Measurements from ENCODE around the gene ZDHHC8.

ZDHHC8 gene

GRCh38 chr22:20138868-20139267, 7.3 kb downstream of the ZDHHC8 start:
- Histone ChIP-seq H2BK5ac (ENCODE audit: low read depth, low read length, poor library complexity, severe bottlenecking) (no peak overlapping the region), H3K9ac (ENCODE audit: low read length) (no peak overlapping the region), H3K23ac (ENCODE audit: low read length in 2 of 2) (no peak overlapping the region), H3K4me1 (ENCODE audit: control insufficient read depth, insufficient read depth, low read depth, low read length) (peaks cover 65% of the 10 kb centered on the region), H2AK5ac (ENCODE audit: low read length, severe bottlenecking) (peak overlapping the region; percentile 4), H4K8ac (ENCODE audit: low read length) (no peak overlapping the region), H3K79me1 (replicated peaks; ENCODE audit: low read length, poor library complexity, severe bottlenecking) (peaks cover 48% of the 10 kb centered on the region), H3K4me2 (ENCODE audit: low read length, poor library complexity, severe bottlenecking) (no peak overlapping the region), H2BK120ac (ENCODE audit: low read depth, low read length) (no peak overlapping the region), H3K36me3 (ENCODE audit: control insufficient read depth in 1 of 2, insufficient read depth in 2 of 2, low read depth in 1 of 2, low read length in 2 of 2) (peaks cover 12 to 66% of the 10 kb centered on the region in 2 experiments), H3K14ac (ENCODE audit: low read length in 2 of 2) (no peak overlapping the region), H4K91ac (ENCODE audit: low read length) (no peak overlapping the region), H3K27me3 (ENCODE audit: control insufficient read depth in 1 of 2, insufficient read depth in 1 of 2, low read length in 2 of 2) (no peaks in the 10 kb centered on the region), H3K9me3 (ENCODE audit: control insufficient read depth, low read length) (no peaks in the 10 kb centered on the region), H3K4ac (ENCODE audit: low read depth in 1 of 2, low read length in 2 of 2) (no peak overlapping the region), H3K27ac (ENCODE audit: low read length, poor library complexity, severe bottlenecking) (no peak overlapping the region), H2BK12ac (ENCODE audit: low read length in 2 of 2) (no peak overlapping the region), H2AFZ (ENCODE audit: low read depth, low read length) (no peak overlapping the region), H3K4me3 (ENCODE audit: insufficient read depth in 1 of 2, low read depth in 1 of 2, low read length in 2 of 2) (no peak overlapping the region), H3K18ac (ENCODE audit: low read depth in 1 of 2, low read length in 2 of 2) (no peak overlapping the region), H2BK15ac (ENCODE audit: low read depth, poor library complexity, severe bottlenecking) (no peak overlapping the region)
- WGBS: 95% methylated on average over 16 of the region's 16 CpGs
- no peak for DNase-seq

GRCh38 chr22:20139391-20140106, 7.9 kb downstream of the ZDHHC8 start:
- Histone ChIP-seq H3K79me1 (replicated peaks; ENCODE audit: low read length, poor library complexity, severe bottlenecking) (peaks cover 43% of the 10 kb centered on the region), H2BK120ac (ENCODE audit: low read depth, low read length) (no peak overlapping the region), H2BK15ac (ENCODE audit: low read depth, poor library complexity, severe bottlenecking) (no peak overlapping the region), H3K27me3 (ENCODE audit: control insufficient read depth in 1 of 2, insufficient read depth in 1 of 2, low read length in 2 of 2) (no peaks in the 10 kb centered on the region), H3K4ac (ENCODE audit: low read depth in 1 of 2, low read length in 2 of 2) (no peak overlapping the region), H3K23ac (ENCODE audit: low read length in 2 of 2) (no peak overlapping the region), H2AFZ (ENCODE audit: low read depth, low read length) (no peak overlapping the region), H3K9ac (ENCODE audit: low read length) (no peak overlapping the region), H3K4me1 (ENCODE audit: control insufficient read depth, insufficient read depth, low read depth, low read length) (peaks cover 63% of the 10 kb centered on the region), H2BK12ac (ENCODE audit: low read length in 2 of 2) (no peak overlapping the region), H3K36me3 (ENCODE audit: control insufficient read depth in 1 of 2, insufficient read depth in 2 of 2, low read depth in 1 of 2, low read length in 2 of 2) (peaks cover 14 to 66% of the 10 kb centered on the region in 2 experiments), H4K91ac (ENCODE audit: low read length) (no peak overlapping the region), H4K8ac (ENCODE audit: low read length) (no peak overlapping the region), H3K9me3 (ENCODE audit: control insufficient read depth, low read length) (no peaks in the 10 kb centered on the region), H2AK5ac (ENCODE audit: low read length, severe bottlenecking) (peak overlapping the region; percentile 50), H2BK5ac (ENCODE audit: low read depth, low read length, poor library complexity, severe bottlenecking) (no peak overlapping the region), H3K4me2 (ENCODE audit: low read length, poor library complexity, severe bottlenecking) (no peak overlapping the region), H3K18ac (ENCODE audit: low read depth in 1 of 2, low read length in 2 of 2) (no peak overlapping the region), H3K27ac (ENCODE audit: low read length, poor library complexity, severe bottlenecking) (no peak overlapping the region), H3K14ac (ENCODE audit: low read length in 2 of 2) (no peak overlapping the region), H3K4me3 (ENCODE audit: insufficient read depth in 1 of 2, low read depth in 1 of 2, low read length in 2 of 2) (no peak overlapping the region)
- 97% methylated on average over 36 of the region's 36 CpGs for WGBS
- no peak for DNase-seq

- no peak overlapping the region for H2BK5ac ChIP-seq (ENCODE audit: low read depth, low read length, poor library complexity, severe bottlenecking)
- H3K27ac ChIP-seq (ENCODE audit: low read length, poor library complexity, severe bottlenecking): no peak overlapping the region
- H3K79me1 ChIP-seq (replicated peaks; ENCODE audit: low read length, poor library complexity, severe bottlenecking): peaks cover 45% of the 10 kb centered on the region
- H3K14ac ChIP-seq (ENCODE audit: low read length in 2 of 2): no peak overlapping the region
- peak overlapping the region in 1 of 2 experiments; percentile 25 for H3K4ac ChIP-seq (ENCODE audit: low read depth in 1 of 2, low read length in 2 of 2)
- H2AFZ ChIP-seq (ENCODE audit: low read depth, low read length): no peak overlapping the region
- no peak overlapping the region for H3K4me3 ChIP-seq (ENCODE audit: insufficient read depth in 1 of 2, low read depth in 1 of 2, low read length in 2 of 2)
- DNase-seq: no peak
- H2BK120ac ChIP-seq (ENCODE audit: low read depth, low read length): no peak overlapping the region
- peaks cover 63% of the 10 kb centered on the region for H3K4me1 ChIP-seq (ENCODE audit: control insufficient read depth, insufficient read depth, low read depth, low read length)
- H2BK15ac ChIP-seq (ENCODE audit: low read depth, poor library complexity, severe bottlenecking): no peak overlapping the region
- peaks cover 14 to 69% of the 10 kb centered on the region in 2 experiments for H3K36me3 ChIP-seq (ENCODE audit: control insufficient read depth in 1 of 2, insufficient read depth in 2 of 2, low read depth in 1 of 2, low read length in 2 of 2)
- H3K18ac ChIP-seq (ENCODE audit: low read depth in 1 of 2, low read length in 2 of 2): no peak overlapping the region
- H3K9ac ChIP-seq (ENCODE audit: low read length): no peak overlapping the region
- no peak overlapping the region for H2BK12ac ChIP-seq (ENCODE audit: low read length in 2 of 2)
- no peaks in the 10 kb centered on the region for H3K27me3 ChIP-seq (ENCODE audit: control insufficient read depth in 1 of 2, insufficient read depth in 1 of 2, low read length in 2 of 2)
- no peak overlapping the region for H3K4me2 ChIP-seq (ENCODE audit: low read length, poor library complexity, severe bottlenecking)
- H4K8ac ChIP-seq (ENCODE audit: low read length): no peak overlapping the region
- H3K9me3 ChIP-seq (ENCODE audit: control insufficient read depth, low read length): no peaks in the 10 kb centered on the region
- 96% methylated on average over 11 of the region's 11 CpGs for WGBS
- no peak overlapping the region for H4K91ac ChIP-seq (ENCODE audit: low read length)
- no peak overlapping the region for H3K23ac ChIP-seq (ENCODE audit: low read length in 2 of 2)
- peak overlapping the region; percentile 50 for H2AK5ac ChIP-seq (ENCODE audit: low read length, severe bottlenecking)
Measured at GRCh38 chr22:20140107-20140445, 8.5 kb downstream of the ZDHHC8 start.

- WGBS: 96% methylated on average over 16 of the region's 17 CpGs
- no peak overlapping the region for H4K91ac ChIP-seq (ENCODE audit: low read length)
- H2BK15ac ChIP-seq (ENCODE audit: low read depth, poor library complexity, severe bottlenecking): no peak overlapping the region
- H3K4me2 ChIP-seq (ENCODE audit: low read length, poor library complexity, severe bottlenecking): no peak overlapping the region
- peak overlapping the region; percentile 37 for H2AK5ac ChIP-seq (ENCODE audit: low read length, severe bottlenecking)
- H2AFZ ChIP-seq (ENCODE audit: low read depth, low read length): no peak overlapping the region
- H3K79me1 ChIP-seq (replicated peaks; ENCODE audit: low read length, poor library complexity, severe bottlenecking): peaks cover 45% of the 10 kb centered on the region
- no peak overlapping the region for H3K9ac ChIP-seq (ENCODE audit: low read length)
- no peak overlapping the region for H2BK5ac ChIP-seq (ENCODE audit: low read depth, low read length, poor library complexity, severe bottlenecking)
- H2BK12ac ChIP-seq (ENCODE audit: low read length in 2 of 2): no peak overlapping the region
- H3K14ac ChIP-seq (ENCODE audit: low read length in 2 of 2): no peak overlapping the region
- no peak overlapping the region for H4K8ac ChIP-seq (ENCODE audit: low read length)
- H3K9me3 ChIP-seq (ENCODE audit: control insufficient read depth, low read length): no peaks in the 10 kb centered on the region
- peaks cover 59% of the 10 kb centered on the region for H3K4me1 ChIP-seq (ENCODE audit: control insufficient read depth, insufficient read depth, low read depth, low read length)
- H3K23ac ChIP-seq (ENCODE audit: low read length in 2 of 2): no peak overlapping the region
- H3K18ac ChIP-seq (ENCODE audit: low read depth in 1 of 2, low read length in 2 of 2): no peak overlapping the region
- peak overlapping the region in 1 of 2 experiments; percentile 25 for H3K4ac ChIP-seq (ENCODE audit: low read depth in 1 of 2, low read length in 2 of 2)
- H3K27me3 ChIP-seq (ENCODE audit: control insufficient read depth in 1 of 2, insufficient read depth in 1 of 2, low read length in 2 of 2): no peaks in the 10 kb centered on the region
- no peak overlapping the region for H3K27ac ChIP-seq (ENCODE audit: low read length, poor library complexity, severe bottlenecking)
- no peak overlapping the region for H2BK120ac ChIP-seq (ENCODE audit: low read depth, low read length)
- no peak for DNase-seq
- no peak overlapping the region for H3K4me3 ChIP-seq (ENCODE audit: insufficient read depth in 1 of 2, low read depth in 1 of 2, low read length in 2 of 2)
- peaks cover 16 to 69% of the 10 kb centered on the region in 2 experiments for H3K36me3 ChIP-seq (ENCODE audit: control insufficient read depth in 1 of 2, insufficient read depth in 2 of 2, low read depth in 1 of 2, low read length in 2 of 2)
Measured at GRCh38 chr22:20140521-20140964, 8.9 kb downstream of the ZDHHC8 start.
